ENCODE measurements around the gene STEAP1B. TPM values are rescaled to one million over a fixed set of nuclear protein-coding genes. Genes with fewer than 3 reads are reported as not detected.

The STEAP1B gene
- total RNA-seq, 1 donor from 2014 or later = 0.58 TPM

DNA sequence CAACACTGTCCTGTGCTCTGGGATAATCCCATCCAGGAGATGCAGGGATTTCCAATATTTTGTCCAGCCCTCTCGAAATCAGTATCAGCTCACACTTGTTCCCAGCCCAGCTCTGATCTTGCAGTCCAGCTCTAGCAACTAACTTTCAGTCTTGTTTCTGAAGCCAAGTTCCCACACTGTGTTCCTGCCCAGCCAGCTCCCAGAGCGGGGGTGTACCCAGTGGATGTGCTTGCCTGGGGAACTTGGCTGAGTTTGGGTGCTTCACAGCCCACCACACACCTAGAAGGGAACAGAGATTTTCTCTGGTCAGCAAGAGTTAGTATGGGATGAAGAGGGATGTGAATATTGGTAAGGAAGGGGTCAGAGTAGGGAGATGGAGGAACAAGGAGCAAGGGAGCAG lies 85.6 kb downstream of the STEAP1B start:
- H3K27ac Mint-ChIP-seq = no peak overlapping the region
- H3K27me3 Mint-ChIP-seq (ENCODE audit: low read depth) = peaks cover 9% of the 10 kb centered on the region
- H3K9me3 Mint-ChIP-seq = no peaks in the 10 kb centered on the region
- TF ChIP-seq, protein P1, sequence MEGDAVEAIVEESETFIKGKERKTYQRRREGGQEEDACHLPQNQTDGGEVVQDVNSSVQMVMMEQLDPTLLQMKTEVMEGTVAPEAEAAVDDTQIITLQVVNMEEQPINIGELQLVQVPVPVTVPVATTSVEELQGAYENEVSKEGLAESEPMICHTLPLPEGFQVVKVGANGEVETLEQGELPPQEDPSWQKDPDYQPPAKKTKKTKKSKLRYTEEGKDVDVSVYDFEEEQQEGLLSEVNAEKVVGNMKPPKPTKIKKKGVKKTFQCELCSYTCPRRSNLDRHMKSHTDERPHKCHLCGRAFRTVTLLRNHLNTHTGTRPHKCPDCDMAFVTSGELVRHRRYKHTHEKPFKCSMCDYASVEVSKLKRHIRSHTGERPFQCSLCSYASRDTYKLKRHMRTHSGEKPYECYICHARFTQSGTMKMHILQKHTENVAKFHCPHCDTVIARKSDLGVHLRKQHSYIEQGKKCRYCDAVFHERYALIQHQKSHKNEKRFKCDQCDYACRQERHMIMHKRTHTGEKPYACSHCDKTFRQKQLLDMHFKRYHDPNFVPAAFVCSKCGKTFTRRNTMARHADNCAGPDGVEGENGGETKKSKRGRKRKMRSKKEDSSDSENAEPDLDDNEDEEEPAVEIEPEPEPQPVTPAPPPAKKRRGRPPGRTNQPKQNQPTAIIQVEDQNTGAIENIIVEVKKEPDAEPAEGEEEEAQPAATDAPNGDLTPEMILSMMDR (IDR thresholded peaks at IDR 0.05; ENCODE audit: unreplicated experiment) = no peak
- no peaks in the 10 kb centered on the region for H3K36me3 Mint-ChIP-seq
- no peak overlapping the region for H3K4me3 Mint-ChIP-seq
- peaks cover 3% of the 10 kb centered on the region for H3K4me1 Mint-ChIP-seq
- no peak for DNase-seq (ENCODE audit: low spot score in 2 of 2, unreplicated experiment in 2 of 2)

- Mint-ChIP-seq H3K27me3 (ENCODE audit: low read depth) (peaks cover 9% of the 10 kb centered on the region), H3K9me3 (no peaks in the 10 kb centered on the region), H3K4me1 (peaks cover 3% of the 10 kb centered on the region), H3K4me3 (no peak overlapping the region), H3K27ac (no peak overlapping the region), H3K36me3 (no peaks in the 10 kb centered on the region)
- TF ChIP-seq, protein P1 (IDR thresholded peaks at IDR 0.05; ENCODE audit: unreplicated experiment) = no peak
- no peak for DNase-seq (ENCODE audit: low spot score in 2 of 2, unreplicated experiment in 2 of 2)
Measured at GRCh38 chr7:22413211-22413610, 86.8 kb downstream of the STEAP1B start.

DNA sequence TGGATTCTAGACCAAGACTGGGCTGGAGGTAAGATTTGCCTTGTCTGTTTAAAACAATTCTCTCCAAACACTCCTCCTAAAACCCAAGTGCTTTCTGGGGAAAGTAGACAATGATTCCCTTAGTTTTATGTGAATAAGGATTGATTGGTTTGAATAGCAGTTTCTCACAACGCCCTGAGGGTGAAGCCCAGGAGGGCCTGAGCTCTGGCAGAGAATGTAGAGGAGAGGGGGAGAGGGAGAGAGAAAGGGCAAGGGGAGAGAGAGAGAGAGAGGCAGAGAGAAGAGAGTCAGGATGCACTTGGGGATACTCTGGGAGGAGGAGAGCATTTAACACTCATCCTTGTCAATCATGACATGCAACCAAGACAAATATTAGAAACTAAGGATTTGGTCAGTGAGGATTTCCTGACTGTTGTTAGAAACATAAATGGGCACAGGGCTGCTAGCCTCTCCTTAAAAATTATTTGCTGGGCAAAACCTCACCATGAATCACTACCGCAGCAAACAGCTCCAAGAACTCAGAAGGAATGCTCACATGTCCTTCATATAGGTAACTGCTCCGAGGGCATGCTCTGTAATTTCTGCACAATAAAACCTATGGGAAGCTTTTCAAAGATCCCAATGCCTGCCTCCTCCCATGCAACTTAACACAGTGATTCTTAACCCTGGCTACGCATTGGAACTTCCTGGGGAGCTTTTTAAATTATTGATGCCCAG lies 87.9 kb downstream of the STEAP1B start:
- Mint-ChIP-seq H3K4me3 (no peak overlapping the region), H3K9me3 (no peaks in the 10 kb centered on the region), H3K27me3 (ENCODE audit: low read depth) (peaks cover 9% of the 10 kb centered on the region), H3K4me1 (peaks cover 3% of the 10 kb centered on the region), H3K36me3 (no peaks in the 10 kb centered on the region), H3K27ac (no peak overlapping the region)
- TF ChIP-seq, protein P1 (IDR thresholded peaks at IDR 0.05; ENCODE audit: unreplicated experiment) = no peak
- no peak for DNase-seq (ENCODE audit: low spot score in 2 of 2, unreplicated experiment in 2 of 2)

GRCh38 chr7:22406715-22407114 lies 93.3 kb downstream of the STEAP1B start:
- H3K27ac Mint-ChIP-seq = no peak overlapping the region
- no peaks in the 10 kb centered on the region for H3K9me3 Mint-ChIP-seq
- no peak for DNase-seq (ENCODE audit: low spot score in 2 of 2, unreplicated experiment in 2 of 2)
- H3K4me3 Mint-ChIP-seq = no peak overlapping the region
- no peaks in the 10 kb centered on the region for H3K36me3 Mint-ChIP-seq
- no peaks in the 10 kb centered on the region for H3K27me3 Mint-ChIP-seq (ENCODE audit: low read depth)
- H3K4me1 Mint-ChIP-seq = no peaks in the 10 kb centered on the region
- TF ChIP-seq, protein P1 (IDR thresholded peaks at IDR 0.05; ENCODE audit: unreplicated experiment) = no peak

GRCh38 chr7:22404421-22405023 lies 95.5 kb downstream of the STEAP1B start:
- Mint-ChIP-seq H3K4me1 (no peaks in the 10 kb centered on the region), H3K27ac (no peak overlapping the region), H3K9me3 (no peaks in the 10 kb centered on the region), H3K36me3 (no peaks in the 10 kb centered on the region), H3K27me3 (ENCODE audit: low read depth) (no peaks in the 10 kb centered on the region), H3K4me3 (no peak overlapping the region)
- TF ChIP-seq, protein P1 (IDR thresholded peaks at IDR 0.05; ENCODE audit: unreplicated experiment) = no peak
- DNase-seq (ENCODE audit: low spot score in 2 of 2, unreplicated experiment in 2 of 2) = no peak
